Measurements from ENCODE around the gene GFI1.
"Not testable (repeated sequence)": the region's sequence is repeated elsewhere in the genome, so short reads cannot be mapped to it uniquely, and the experiment has no call there.

The GFI1 gene

GRCh38 chr1:92464588-92465255 is 22.0 kb downstream of the GFI1 start:
- no peak for DNase-seq

- DNase-seq = no peak
Measured at GRCh38 chr1:92461364-92462097, 25.2 kb downstream of the GFI1 start.

GRCh38 chr1:92459871-92460320 is 26.8 kb downstream of the GFI1 start:
- no peak for DNase-seq

GRCh38 chr1:92458146-92458545 is 28.6 kb downstream of the GFI1 start:
- DNase-seq = no peak

GRCh38 chr1:92447976-92448375 is 38.7 kb downstream of the GFI1 start:
- no peak for DNase-seq

GRCh38 chr1:92447033-92447681 is 39.6 kb downstream of the GFI1 start:
- no peak for DNase-seq

GRCh38 chr1:92446546-92446945 is 40.2 kb downstream of the GFI1 start:
- DNase-seq = no peak

- no peak for DNase-seq
Measured at GRCh38 chr1:92445865-92446264, 40.9 kb downstream of the GFI1 start.

GRCh38 chr1:92444351-92444750 is 42.4 kb downstream of the GFI1 start:
- DNase-seq = no peak

GRCh38 chr1:92443893-92444292 is 42.8 kb downstream of the GFI1 start:
- no peak for DNase-seq

- no peak for DNase-seq
Measured at GRCh38 chr1:92442351-92442750, 44.4 kb downstream of the GFI1 start.

GRCh38 chr1:92441697-92442342 is 44.9 kb downstream of the GFI1 start:
- DNase-seq = no peak

- DNase-seq = no peak
Measured at GRCh38 chr1:92441316-92441696, 45.4 kb downstream of the GFI1 start.

- DNase-seq = no peak
Measured at GRCh38 chr1:92439291-92439690, 47.4 kb downstream of the GFI1 start.

- not testable (repeated sequence) for DNase-seq
Measured at GRCh38 chr1:92434572-92434971, 52.2 kb downstream of the GFI1 start.

GRCh38 chr1:92430030-92430429 is 56.7 kb downstream of the GFI1 start:
- DNase-seq = no peak

GRCh38 chr1:92425617-92426016 is 61.1 kb downstream of the GFI1 start:
- no peak for DNase-seq
